Transverse colon (tissue), 4 donors: ENCODE measurements around the gene WDR37. TPM values are rescaled to one million over a fixed set of nuclear protein-coding genes. Genes with fewer than 3 reads are reported as not detected.

Experiments used
- DNase-seq: peaks from one replicate; pipeline ENCODE4 v3.0.0-alpha.2; 2019
- H3K27ac ChIP-seq, 4 donors: fragments of 200-600 bp; sonication (generic); 2 replicates each; pipeline ENCODE4 v1.5.1; 2016 to 2018; ENCODE audit warnings: inconsistent platforms in 4 of 4
- H3K27me3 ChIP-seq: fragments of 200-600 bp; sonication (generic); 2 replicates; pipeline ENCODE4 v1.5.1; 2017; ENCODE audit warnings: inconsistent platforms
- H3K36me3 ChIP-seq, 4 donors: fragments of 200-600 bp; sonication (generic); 2 replicates each; pipeline ENCODE4 v1.5.1; 2017 to 2019; ENCODE audit warnings: inconsistent platforms in 4 of 4
- H3K4me1 ChIP-seq, 4 donors: fragments of 200-600 bp; sonication (generic); 2 replicates each; pipeline ENCODE4 v1.5.1; 2017 to 2020; ENCODE audit warnings: inconsistent platforms in 4 of 4
- H3K4me3 ChIP-seq, 4 donors: fragments of 200-600 bp; sonication (generic); 1 replicate in 1 of 4; 2 replicates in 3 of 4; pipeline versions ENCODE4 v1.5.1 to v1.6.1; 2017 to 2019; ENCODE audit warnings: inconsistent platforms in 4 of 4
- H3K9me3 ChIP-seq, 2 donors: fragments of 200-600 bp; sonication (generic); 2 replicates each; pipeline ENCODE4 v1.5.1; 2017 to 2019; ENCODE audit warnings: inconsistent platforms in 2 of 2
- CTCF ChIP-seq, 5 experiments: fragments of 200-600 bp in 3 of 5; fragments of 450-650 bp in 2 of 5; sonication (generic) in 3 of 5; IDR thresholded peaks; 1 replicate in 2 of 5; 2 replicates in 3 of 5; pipeline ENCODE4 v1.5.1; 2016 to 2017; ENCODE audit warnings: antibody characterized with exemption in 5 of 5, inconsistent platforms in 3 of 5, mild to moderate bottlenecking in 2 of 5, moderate library complexity in 1 of 5
- EP300 ChIP-seq: sonication (generic); formaldehyde crosslinking; IDR thresholded peaks from one replicate; pipeline ENCODE4 v1.6.1; 2017; ENCODE audit warnings: antibody characterized with exemption, low read depth
- POLR2A ChIP-seq: fragments of 450-650 bp; IDR thresholded peaks from one replicate; pipeline ENCODE4 v1.6.1; 2016; ENCODE audit warnings: antibody characterized with exemption, mild to moderate bottlenecking, moderate library complexity
- POLR2AphosphoS5 ChIP-seq, 3 donors: sonication (generic); formaldehyde crosslinking; IDR thresholded peaks; one replicate each; pipeline ENCODE4 v1.6.1; 2016; ENCODE audit warnings: antibody characterized with exemption in 3 of 3
- WGBS, 2 donors: methylation state at CpG; one replicate each; pipeline ENCODE4 v1.1.5; 2018; ENCODE audit warnings: low coverage in 1 of 2; 5-methylcytosine and 5-hydroxymethylcytosine counted together
- in situ Hi-C, 4 donors: fragments of 200-750 bp; cut with MboI; loops; one replicate each; pipeline versions ENCODE4 v1.15.0 to v1.15.1; 2017; ENCODE audit warnings: low sequenced_read_pairs in 3 of 4, low pct_ligation_motif_present in 1 of 4, low pct_unique_long_range_greater_than_20kb in 1 of 4
- intact Hi-C: fragments of 100-400 bp; cut with DNase I; formaldehyde crosslinking; loops from one replicate; pipeline ENCODE4 v1.15.1; 2023; ENCODE audit warnings: low total_unique reads
- total RNA-seq, 4 donors: library from RNA; depleted of rRNA; stranded (reverse); fragments of >200 nt; gene quantifications; one replicate each; pipeline ENCODE4 v1.1.0, GENCODE V29; 2016

Gene WDR37
- total RNA-seq, 4 donors from 2014 or later = 14.5 to 22.1 (median 19.7) TPM

DNA sequence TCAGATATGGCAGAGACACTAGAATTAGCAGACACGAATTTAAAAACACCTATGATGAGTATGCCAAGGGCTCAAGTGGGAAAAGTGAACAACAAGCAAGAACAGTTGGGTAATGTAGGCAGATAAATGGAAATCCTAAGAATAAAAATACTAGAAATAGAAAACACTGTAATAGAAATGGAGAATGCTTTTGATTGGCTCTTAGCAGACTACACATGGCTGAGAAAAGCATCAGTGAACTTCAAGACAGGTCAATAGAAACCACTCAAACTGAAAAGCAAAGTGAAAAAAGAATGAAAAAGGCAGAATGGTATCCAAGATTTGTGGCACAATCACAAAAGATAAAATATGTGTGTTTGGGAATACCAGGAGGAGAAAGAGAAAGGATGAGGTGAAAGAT is 82.3 kb downstream of the WDR37 start:
- no peaks in the 10 kb centered on the region for H3K36me3 ChIP-seq
- H3K4me1 ChIP-seq = peaks cover 0 to 8% (median 2%) of the 10 kb centered on the region in 4 donors
- TF ChIP-seq EP300 = no peak
- TF ChIP-seq POLR2A = no peak
- no peak for TF ChIP-seq POLR2AphosphoS5 (IDR thresholded peaks at IDR 0.05)
- no peak for TF ChIP-seq CTCF (IDR thresholded peaks at IDR 0.05)
- intact Hi-C loops (no loop called here), in situ Hi-C loops (no loop called here)
- no peak for DNase-seq
- peaks cover 0 to 5% of the 10 kb centered on the region in 2 donors for H3K9me3 ChIP-seq
- H3K27ac ChIP-seq = no peak overlapping the region
- 91 to 95% methylated on average over 1 of the region's 1 CpG for WGBS, 2 donors
- H3K27me3 ChIP-seq = no peaks in the 10 kb centered on the region
- no peak overlapping the region for H3K4me3 ChIP-seq

GRCh38 chr10:1141261-1141660 is 85.1 kb downstream of the WDR37 start:
- no peak for TF ChIP-seq EP300
- TF ChIP-seq CTCF (IDR thresholded peaks at IDR 0.05) = no peak
- no peak for TF ChIP-seq POLR2A
- TF ChIP-seq POLR2AphosphoS5 (IDR thresholded peaks at IDR 0.05) = no peak
- 52 to 79% methylated on average over 4 to 7 of the region's 7 CpGs for WGBS, 2 donors
- Histone ChIP-seq H3K27me3 (no peaks in the 10 kb centered on the region), H3K9me3 (peaks cover 11 to 16% of the 10 kb centered on the region in 2 donors), H3K4me3 (no peak overlapping the region), H3K4me1 (peaks cover 0 to 4% (median under 1%) of the 10 kb centered on the region in 4 donors), H3K36me3 (no peaks in the 10 kb centered on the region), H3K27ac (no peak overlapping the region)
- in situ Hi-C loops = no loop called here
- intact Hi-C loops = no loop called here
- no peak for DNase-seq

GRCh38 chr10:1141701-1142100 is 85.5 kb downstream of the WDR37 start:
- no peak for TF ChIP-seq POLR2AphosphoS5 (IDR thresholded peaks at IDR 0.05)
- TF ChIP-seq POLR2A = no peak
- TF ChIP-seq EP300 = no peak
- TF ChIP-seq CTCF (IDR thresholded peaks at IDR 0.05) = no peak
- in situ Hi-C loops (no loop called here), intact Hi-C loops (no loop called here)
- Histone ChIP-seq H3K9me3 (peaks cover 14 to 17% of the 10 kb centered on the region in 2 donors), H3K27me3 (no peaks in the 10 kb centered on the region), H3K36me3 (no peaks in the 10 kb centered on the region), H3K27ac (no peak overlapping the region), H3K4me1 (no peaks in the 10 kb centered on the region), H3K4me3 (no peak overlapping the region)
- WGBS, 2 donors = 70 to 95% methylated on average over 2 to 11 of the region's 11 CpGs
- no peak for DNase-seq

GRCh38 chr10:1142596-1142995 is 86.4 kb downstream of the WDR37 start:
- in situ Hi-C loops = no loop called here
- intact Hi-C loops = no loop called here
- H3K27ac ChIP-seq = no peak overlapping the region
- H3K36me3 ChIP-seq = no peaks in the 10 kb centered on the region
- H3K27me3 ChIP-seq = no peaks in the 10 kb centered on the region
- TF ChIP-seq EP300 = no peak
- peak in 1 of 5 experiments; percentile 13 for TF ChIP-seq CTCF (IDR thresholded peaks at IDR 0.05)
- H3K4me3 ChIP-seq = no peak overlapping the region
- WGBS, 2 donors = 47 to 58% methylated on average over 3 of the region's 3 CpGs
- no peak for DNase-seq
- peaks cover 17% of the 10 kb centered on the region in 2 donors for H3K9me3 ChIP-seq
- H3K4me1 ChIP-seq = no peaks in the 10 kb centered on the region
